ENCODE measurements around the gene ZNF335. TPM values are rescaled to one million over a fixed set of nuclear protein-coding genes. Genes with fewer than 3 reads are reported as not detected.

ZNF335 gene
- total and polyA plus RNA-seq, 2 of the 13 experiments (the other 11 are each of a cell fraction or from before 2014, with no cell fraction given) = 9.7 to 13.7 TPM

DNA sequence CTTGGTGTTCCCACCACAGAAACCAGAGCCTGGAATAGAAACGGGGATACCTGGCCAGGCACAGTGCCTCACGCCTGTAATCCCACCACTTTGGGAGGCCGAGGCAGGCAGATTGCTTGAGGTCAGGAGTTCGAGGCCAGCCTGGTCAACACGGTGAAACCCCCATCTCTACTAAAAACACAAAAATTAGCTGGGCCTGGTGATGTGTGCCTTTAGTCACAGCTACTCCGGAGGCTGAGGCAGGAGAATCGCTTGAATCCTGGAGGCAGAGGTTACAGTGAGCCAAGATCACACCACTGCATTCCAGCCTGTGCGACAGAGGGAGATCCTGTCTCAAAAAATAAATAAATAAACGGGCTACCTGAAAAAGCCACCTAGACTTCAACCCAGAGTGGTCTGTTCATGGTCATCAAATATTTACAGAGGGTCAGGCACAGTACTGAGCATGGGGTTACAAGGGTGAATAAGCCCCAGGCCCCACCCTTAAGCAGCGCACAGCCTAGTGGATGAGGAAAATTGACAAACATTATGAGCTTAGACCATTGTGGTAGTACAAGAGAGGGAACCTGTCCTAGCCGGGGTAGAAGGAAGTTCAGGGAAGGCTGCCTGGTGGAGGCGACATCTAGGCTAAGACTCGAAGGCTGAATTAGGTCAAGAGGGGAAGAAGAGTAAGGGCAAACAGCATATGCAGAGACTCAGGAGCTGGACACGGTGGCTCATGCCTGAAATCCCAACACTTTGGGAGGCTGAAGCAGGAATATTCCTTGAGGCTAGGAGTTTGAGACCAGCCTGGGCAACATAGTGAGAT lies 44.7 kb downstream of the ZNF335 start (continued):
- TF ChIP-seq, protein P1, sequence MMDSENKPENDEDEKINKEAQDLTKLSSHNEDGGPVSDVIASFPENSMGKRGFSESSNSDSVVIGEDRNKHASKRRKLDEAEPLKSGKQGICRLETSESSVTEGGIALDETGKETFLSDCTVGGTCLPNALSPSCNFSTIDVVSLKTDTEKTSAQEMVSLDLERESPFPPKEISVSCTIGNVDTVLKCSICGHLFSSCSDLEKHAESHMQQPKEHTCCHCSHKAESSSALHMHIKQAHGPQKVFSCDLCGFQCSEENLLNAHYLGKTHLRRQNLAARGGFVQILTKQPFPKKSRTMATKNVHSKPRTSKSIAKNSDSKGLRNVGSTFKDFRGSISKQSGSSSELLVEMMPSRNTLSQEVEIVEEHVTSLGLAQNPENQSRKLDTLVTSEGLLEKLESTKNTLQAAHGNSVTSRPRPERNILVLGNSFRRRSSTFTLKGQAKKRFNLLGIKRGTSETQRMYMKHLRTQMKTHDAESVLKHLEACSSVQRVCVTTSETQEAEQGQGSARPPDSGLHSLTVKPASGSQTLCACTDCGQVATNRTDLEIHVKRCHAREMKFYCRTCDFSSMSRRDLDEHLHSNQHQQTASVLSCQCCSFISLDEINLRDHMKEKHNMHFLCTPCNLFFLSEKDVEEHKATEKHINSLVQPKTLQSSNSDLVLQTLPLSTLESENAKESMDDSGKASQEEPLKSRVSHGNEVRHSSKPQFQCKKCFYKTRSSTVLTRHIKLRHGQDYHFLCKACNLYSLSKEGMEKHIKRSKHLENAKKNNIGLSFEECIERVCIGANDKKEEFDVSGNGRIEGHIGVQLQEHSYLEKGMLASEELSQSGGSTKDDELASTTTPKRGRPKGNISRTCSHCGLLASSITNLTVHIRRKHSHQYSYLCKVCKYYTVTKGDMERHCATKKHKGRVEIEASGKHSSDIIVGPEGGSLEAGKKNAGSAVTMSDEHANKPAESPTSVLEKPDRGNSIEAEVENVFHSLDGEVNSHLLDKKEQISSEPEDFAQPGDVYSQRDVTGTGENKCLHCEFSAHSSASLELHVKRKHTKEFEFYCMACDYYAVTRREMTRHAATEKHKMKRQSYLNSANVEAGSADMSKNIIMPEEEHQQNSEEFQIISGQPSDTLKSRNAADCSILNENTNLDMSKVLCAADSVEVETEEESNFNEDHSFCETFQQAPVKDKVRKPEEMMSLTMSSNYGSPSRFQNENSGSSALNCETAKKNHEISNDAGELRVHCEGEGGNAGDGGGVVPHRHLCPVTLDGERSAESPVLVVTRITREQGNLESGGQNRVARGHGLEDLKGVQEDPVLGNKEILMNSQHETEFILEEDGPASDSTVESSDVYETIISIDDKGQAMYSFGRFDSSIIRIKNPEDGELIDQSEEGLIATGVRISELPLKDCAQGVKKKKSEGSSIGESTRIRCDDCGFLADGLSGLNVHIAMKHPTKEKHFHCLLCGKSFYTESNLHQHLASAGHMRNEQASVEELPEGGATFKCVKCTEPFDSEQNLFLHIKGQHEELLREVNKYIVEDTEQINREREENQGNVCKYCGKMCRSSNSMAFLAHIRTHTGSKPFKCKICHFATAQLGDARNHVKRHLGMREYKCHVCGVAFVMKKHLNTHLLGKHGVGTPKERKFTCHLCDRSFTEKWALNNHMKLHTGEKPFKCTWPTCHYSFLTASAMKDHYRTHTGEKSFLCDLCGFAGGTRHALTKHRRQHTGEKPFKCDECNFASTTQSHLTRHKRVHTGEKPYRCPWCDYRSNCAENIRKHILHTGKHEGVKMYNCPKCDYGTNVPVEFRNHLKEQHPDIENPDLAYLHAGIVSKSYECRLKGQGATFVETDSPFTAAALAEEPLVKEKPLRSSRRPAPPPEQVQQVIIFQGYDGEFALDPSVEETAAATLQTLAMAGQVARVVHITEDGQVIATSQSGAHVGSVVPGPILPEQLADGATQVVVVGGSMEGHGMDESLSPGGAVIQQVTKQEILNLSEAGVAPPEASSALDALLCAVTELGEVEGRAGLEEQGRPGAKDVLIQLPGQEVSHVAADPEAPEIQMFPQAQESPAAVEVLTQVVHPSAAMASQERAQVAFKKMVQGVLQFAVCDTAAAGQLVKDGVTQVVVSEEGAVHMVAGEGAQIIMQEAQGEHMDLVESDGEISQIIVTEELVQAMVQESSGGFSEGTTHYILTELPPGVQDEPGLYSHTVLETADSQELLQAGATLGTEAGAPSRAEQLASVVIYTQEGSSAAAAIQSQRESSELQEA (CRISPR knock-in tag; IDR thresholded peaks at IDR 0.05; ENCODE audit: not compliant biosample characterization) = no peak
- TF ChIP-seq CENPX (CRISPR knock-in tag; IDR thresholded peaks at IDR 0.05) (no peak), ZFP1 (CRISPR knock-in tag; IDR thresholded peaks at IDR 0.05) (peak; percentile 89; the same call in 1 of the 2 replicates), ZNF775 (CRISPR knock-in tag; IDR thresholded peaks at IDR 0.05; ENCODE audit: borderline replicate concordance) (no peak)

Measured in HepG2 (cell line).